ENCODE data around the gene NRG2.

DNA sequence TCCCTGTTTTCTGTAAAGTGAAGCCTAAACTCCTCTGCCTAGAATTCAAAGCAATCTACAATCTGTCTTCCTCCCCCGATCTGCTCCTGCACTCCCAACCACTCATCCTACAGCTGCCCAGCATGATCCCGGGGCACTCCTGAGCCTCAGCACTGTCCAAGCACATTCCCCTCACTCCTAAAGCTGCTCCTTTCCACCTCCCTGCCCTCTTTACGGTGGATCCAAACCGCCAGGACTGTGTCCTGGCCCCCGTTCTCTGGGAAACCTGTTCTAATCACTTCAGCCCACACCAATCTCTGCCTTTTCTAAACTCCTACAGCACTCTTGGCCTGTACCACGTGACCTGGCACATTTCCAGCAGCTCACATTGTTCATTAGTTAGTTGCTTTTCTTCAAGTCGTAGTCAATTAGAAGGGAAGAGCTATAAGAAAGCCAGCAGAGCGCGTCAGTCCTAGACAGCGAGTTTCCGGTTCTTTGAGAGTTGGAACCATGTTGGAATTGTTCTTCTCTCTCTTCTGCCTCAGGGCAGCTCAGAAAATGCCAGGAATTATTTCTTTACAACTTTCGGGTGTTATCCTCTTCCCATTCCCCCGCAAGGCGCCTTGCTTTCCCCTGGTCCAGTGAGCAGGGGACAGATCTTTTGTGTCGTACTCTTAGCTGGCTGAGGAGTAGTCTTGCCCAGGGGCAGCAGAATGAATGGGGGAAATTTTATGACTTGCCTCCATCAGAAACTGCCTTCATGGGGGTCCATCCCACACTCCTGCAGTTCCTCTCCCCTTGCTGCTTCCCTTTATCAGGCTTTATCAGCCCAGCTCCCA lies 60.7 kb downstream of the NRG2 start:
- no peak for TF ChIP-seq POLR2A (IDR thresholded peaks at IDR 0.05)
- TF ChIP-seq, protein P1, sequence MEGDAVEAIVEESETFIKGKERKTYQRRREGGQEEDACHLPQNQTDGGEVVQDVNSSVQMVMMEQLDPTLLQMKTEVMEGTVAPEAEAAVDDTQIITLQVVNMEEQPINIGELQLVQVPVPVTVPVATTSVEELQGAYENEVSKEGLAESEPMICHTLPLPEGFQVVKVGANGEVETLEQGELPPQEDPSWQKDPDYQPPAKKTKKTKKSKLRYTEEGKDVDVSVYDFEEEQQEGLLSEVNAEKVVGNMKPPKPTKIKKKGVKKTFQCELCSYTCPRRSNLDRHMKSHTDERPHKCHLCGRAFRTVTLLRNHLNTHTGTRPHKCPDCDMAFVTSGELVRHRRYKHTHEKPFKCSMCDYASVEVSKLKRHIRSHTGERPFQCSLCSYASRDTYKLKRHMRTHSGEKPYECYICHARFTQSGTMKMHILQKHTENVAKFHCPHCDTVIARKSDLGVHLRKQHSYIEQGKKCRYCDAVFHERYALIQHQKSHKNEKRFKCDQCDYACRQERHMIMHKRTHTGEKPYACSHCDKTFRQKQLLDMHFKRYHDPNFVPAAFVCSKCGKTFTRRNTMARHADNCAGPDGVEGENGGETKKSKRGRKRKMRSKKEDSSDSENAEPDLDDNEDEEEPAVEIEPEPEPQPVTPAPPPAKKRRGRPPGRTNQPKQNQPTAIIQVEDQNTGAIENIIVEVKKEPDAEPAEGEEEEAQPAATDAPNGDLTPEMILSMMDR (IDR thresholded peaks at IDR 0.05): no peak
